ENCODE measurements around the gene ENPP7.
A peak's percentile ranks its signal among the peaks of the same experiment; 100 is the strongest.
"Not testable (repeated sequence)": the region's sequence is repeated elsewhere in the genome, so short reads cannot be mapped to it uniquely, and the experiment has no call there.

The ENPP7 gene

GRCh38 chr17:79749958-79750357 lies 19.2 kb downstream of the ENPP7 start:
- DNase-seq: no peak

DNA sequence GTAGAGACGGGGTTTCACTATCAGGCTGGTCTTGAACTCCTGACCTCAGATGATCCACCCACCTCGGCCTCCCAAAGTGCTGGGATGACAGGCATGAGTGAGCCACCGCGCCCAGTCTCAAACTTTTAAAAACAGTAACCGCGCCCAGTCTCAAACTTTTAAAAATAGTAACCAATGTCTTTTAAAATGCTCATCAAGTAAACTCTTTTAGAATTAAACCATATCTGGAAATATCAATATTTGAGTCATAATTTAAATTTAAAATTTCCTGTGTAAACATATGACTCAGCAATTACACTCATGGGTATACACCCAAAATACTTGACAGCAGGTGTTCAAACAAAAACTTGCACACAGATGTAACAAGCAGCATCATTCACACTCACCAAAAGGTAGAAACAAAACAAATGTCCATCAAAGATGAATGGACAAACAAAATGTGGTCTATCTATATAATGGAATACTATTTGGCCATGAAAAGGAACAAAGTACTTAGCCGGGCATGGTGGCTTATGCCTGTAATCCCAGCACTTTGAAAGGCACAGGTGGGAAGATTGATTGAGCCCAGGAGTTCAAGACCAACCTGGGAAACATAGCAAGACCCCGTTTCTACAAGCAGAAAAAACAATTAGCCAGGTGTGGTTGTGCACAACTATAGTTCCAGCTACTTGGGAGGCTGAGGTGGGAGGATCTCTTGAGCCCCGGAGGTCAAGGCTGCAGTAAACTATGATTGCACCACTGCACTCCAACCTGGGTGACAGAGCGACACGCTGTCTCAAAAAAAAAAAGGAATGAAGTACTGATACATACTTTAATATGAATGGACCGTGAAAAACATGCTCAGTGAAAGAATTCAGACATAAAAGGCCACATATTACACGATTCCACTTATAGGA lies 20.2 kb downstream of the ENPP7 start:
- no peak for DNase-seq

DNA sequence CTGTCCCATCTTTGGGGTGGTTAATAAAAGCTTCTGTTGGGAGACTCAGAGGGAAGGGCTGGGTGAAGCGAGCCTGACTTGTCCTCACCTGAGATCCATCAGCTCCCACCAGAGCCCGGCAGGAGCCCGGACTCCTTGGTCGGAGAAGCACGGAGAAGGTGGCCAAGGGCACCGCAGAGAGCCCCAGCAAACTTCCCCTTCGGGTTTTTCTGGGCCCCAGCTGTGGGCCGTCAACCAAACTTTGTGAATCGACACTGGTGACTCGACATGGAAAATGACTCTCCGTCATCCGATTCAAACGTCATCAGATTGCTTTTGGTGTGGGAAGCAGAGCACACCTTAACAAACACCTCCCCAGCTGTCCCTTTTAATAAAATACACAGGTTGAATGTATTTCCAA lies 21.4 kb downstream of the ENPP7 start:
- no peak for DNase-seq

GRCh38 chr17:79754370-79754769 lies 23.6 kb downstream of the ENPP7 start:
- DNase-seq: no peak

- not testable (repeated sequence) for DNase-seq
Measured at GRCh38 chr17:79754903-79755302, 24.2 kb downstream of the ENPP7 start.

- no peak for DNase-seq
Measured at GRCh38 chr17:79755591-79755990, 24.8 kb downstream of the ENPP7 start.

DNA sequence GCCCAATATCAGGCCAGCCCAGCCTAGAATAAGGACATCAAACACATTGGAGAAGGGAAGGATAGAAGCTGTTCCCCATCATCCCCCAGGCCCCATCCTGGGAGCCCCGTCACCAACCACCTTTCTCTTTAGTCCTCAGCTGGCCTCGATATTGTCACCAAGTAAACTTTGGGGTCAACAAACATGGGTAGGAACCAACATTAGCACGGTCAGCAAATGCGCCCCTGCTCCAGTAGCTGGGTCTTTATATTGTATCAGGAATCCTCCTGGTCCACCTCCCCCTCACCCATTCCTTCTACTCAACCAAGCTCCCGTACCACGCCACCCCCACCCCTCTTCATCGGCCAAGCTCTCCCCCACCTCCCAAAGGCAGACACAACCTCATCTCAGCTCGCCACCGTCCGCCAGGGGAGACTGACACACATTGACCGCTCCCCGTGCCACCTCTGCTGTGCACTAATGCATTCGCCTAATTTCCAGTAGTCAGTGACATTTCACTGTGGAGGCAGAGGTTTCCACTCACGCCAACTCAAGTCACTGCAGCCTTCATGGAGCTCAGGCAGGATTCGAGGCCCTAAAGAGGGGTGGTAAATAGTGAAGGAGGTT lies 26.5 kb downstream of the ENPP7 start:
- no peak for DNase-seq

DNA sequence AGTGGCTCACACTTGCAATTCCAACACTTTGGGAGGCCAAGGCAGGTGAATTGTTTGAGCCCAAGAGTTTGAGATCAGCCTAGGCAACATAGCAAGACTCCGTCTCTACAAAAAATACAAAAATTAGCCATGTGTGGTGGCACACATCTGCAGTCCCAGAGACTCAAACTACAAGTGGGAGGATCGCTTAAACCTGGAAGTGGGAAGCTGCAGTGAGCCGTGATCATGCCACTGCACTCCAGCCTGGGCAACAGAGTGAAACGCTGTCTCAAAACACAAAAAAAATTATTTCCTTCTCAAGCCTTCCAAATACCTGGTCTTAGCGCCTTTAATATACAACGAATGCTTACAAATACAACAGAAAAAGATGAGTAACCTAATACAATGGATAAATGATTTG lies 27.5 kb downstream of the ENPP7 start:
- no peak for DNase-seq

DNA sequence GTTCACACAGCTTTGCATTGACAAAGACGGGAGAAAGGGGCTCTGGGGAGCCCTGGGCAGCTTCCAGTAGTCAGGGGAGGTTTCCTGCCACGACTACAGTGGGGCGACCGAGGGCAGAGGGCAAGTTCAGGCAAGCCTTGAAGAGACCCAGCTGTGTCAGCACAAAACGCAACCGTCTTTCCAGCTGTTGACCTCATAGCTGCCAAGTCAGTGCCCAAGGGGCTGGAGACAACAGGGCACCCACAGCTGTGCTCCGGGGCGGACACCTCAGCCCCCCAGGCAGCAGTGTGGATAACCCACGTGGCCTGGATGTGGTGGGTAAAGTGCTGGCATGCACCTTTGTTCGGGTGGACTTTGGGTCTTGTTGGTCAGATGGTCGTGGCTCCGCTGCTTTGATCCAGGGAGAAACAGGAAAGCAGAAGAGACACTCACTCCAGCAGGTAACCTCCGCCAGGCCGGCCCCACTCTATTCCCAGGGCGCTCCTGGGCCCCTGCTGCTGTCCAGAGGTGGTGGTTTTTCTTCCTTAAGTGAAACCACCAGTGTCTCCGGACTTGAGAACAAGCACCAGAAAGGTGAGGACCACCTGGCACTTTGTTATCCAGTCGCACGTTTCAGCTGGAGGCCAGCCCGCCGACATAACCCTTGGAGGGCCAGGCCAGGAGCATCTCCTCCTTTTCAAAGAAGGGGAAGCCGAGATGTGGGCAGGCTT lies 29.6 kb downstream of the ENPP7 start:
- no peak for DNase-seq

DNA sequence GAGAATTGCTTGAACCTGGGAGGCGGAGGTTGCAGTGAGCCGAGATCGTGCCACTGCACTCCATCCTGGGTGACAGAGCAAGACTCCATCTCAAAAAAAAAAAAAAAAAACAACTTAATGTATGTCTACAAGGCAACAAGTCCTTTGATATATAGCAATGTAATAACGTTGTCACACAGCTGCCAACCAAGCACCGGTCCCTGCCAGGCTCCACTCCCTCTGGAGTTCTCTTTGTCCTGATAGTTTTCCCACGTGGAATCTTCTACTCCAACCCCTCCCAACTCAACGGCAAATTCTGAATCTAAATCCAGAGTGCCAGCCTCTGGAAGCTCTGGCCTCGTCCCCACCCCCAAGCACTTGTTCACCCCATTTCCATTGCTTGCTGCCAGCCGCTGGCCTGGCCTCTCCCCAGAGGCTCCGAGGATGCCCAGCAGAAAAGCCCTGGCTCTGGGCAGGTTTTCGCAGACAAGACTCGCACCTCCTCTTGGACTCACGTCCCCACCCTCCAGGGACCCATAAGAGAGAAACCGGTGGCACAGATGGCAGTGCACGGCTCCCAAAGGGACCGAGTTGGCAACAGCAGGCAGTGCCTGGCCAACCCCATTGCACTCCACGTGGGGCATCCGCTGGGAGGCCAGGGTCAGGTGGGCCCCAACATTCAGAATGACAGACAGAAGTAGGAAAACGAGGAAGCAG lies 31.3 kb downstream of the ENPP7 start:
- DNase-seq: no peak

DNA sequence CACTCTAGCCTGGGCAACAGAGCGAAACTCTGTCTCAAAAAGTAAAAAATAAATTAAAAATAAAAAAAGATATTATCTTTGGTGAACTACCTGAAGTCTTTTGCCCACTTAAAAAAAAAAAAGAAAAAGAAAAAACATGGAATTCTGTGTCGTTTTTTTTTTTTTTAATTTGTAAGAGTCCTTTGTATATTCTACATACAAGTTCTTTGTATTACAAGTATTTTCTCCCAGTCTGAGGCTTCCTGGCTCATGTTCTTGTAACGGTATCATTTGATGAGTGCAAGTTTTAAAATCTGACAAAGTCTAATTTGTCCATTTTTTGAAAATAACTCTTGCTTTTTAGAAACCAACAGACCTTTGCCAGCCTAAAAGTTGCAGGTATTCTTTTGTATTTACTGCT lies 35.0 kb downstream of the ENPP7 start:
- DNase-seq: no peak

- no peak for DNase-seq
Measured at GRCh38 chr17:79769570-79770506, 39.1 kb downstream of the ENPP7 start.

DNA sequence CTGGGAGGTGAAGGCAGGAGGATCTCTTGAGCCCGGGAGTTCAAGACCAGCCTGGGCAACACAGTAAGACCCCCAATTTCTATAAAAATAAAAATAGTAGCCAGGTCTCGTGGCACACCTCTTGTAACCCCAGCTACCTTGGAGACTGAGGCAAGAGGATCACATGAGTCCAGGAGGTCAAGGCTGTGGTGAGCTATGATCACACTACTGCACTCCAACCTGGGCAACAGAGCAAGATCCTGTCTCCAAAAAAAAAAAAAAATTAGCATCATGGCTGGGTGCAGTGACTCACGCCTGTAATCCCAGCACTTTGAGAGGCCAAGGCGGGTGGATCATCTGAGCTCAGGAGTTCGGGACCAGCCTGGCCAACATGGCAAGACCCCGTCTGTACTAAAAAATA lies 40.5 kb downstream of the ENPP7 start:
- no peak for DNase-seq

DNA sequence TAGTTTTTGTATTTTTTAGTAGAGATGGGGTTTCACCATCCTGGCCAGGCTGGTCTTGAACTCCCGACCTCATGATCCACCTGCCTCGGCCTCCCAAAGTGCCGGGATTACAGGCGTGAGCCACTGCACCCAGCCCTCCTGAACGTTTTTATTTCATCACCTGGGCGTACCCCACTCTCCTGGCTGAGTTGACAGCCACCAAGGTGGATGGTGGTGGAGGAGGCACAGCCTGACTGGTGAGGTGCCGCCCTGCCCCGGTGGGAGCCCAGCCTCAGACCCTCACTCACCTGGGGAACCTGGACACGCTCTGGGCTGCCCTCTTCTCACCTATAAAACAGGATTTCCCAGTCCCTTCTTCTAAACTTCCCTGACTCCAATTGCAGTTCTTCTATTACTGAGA lies 42.0 kb downstream of the ENPP7 start:
- not testable (repeated sequence) for DNase-seq

DNA sequence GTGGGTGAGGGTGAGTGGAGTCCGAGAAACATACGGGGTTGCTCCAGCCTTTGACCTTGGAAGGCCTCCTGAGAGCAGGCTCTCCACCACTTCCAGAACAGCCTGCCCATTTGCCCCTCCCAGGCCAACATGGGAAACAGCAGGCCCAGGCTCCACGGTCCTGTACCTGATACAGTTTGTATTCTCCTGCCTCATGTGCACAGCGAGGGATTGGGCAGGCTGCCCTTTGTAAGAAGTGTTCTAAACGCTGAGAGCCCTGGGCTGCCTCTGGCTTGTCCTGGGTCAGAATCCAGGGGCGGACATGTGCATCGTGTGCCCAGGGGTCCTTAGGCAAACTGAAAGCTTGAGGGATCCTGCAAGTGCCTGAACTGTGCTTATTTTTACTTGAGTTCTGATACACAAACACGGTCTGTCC lies 43.8 kb downstream of the ENPP7 start:
- no peak for DNase-seq

GRCh38 chr17:79775632-79776031 lies 44.9 kb downstream of the ENPP7 start:
- no peak for DNase-seq

DNA sequence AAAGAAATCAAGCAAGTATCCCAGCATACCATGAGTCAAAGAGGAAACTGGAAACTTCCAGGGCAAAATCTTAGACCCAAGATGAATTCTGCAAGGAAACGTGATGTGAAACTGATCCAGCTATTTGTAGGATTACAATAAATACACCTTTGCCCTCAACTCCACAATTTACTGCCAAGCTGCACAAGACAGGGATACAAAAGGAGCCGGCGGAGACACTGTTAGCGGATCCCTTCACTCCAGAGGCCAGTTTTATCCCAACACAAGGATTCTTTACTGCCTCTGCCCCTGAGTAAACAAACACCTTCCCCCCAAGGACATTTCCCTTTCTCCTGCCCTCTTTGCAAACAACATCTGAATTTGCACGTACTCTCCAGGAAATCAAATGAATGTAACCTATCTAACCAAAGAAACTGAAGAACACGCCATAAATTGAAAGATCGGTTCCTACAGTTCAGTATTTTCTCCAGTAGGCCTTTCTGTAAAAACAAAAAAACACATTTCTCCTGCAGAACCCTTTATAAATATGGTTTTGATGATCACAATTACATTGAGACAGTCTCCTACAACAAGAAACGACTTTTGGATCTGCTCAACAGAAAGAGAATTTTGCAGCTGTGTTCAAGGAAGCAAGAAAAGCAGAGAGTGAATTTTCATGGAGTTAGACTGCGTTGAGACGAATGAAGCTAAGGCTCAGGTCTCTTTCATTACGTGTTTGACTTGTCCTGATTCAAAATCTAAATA lies 45.8 kb downstream of the ENPP7 start:
- no peak for DNase-seq

DNA sequence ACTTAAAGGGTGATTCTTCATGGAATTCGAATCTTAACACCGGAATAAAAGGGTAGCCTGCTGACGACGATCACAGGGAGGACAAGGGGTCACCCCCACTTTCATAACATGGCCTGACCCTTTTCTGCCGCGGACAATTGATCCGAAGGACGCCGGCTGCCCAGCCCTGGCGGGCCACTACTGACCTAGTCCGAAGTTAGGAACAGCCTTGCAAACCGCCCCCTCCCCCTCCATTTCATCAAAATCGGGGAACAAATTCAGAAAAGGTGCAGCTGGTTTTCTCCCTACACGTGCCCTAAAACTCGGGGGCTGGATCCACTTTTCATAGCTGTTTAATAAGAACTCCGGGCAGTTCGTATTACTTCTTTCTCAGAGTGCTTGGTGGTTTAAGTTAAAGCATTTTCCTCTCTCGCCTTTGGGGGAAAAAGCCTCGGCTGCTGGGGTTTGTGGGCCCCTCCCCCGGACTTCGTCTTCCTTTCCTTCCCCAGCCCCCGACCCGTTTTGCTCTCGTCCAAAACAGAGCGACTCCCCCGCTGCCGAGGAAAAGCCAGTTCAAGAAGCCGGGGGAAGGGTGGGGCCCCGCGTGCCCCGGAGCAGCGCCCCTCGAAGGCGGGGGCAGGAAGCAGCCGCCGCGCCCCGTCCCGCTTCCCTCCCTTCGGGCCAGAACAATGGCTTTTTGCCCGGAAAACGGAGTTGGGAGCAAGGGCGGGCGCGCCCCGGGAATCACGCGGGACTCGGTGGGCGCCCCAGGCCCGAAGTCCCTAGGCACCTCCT lies 46.6 kb downstream of the ENPP7 start:
- peak; percentile 39 for DNase-seq

DNA sequence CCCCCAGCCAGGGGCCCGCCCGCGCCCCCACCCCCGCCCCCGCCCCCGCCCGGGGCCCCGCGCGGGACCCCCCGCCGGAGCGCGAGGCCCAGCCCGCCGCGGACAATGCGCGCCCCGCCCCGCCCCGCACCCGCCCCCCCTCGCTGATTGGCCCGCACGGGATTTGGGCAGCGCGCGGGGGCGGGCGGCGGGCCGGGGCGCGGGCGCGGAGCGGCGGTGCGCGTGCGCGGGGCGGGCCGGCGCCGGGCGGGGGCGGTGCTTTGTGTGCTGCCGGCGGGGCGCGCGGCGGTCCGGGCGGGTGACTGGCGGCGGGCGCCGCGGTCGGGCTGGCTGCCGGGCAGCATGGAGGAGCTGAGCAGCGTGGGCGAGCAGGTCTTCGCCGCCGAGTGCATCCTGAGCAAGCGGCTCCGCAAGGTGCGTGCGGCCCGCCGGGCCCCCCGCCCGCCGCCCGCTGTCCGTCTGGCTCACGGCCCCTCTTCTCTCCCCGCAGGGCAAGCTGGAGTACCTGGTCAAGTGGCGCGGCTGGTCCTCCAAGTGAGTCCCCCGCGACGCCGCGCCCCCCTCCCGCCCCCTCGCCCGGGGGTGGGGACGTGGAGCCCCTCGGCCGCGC lies 47.3 kb downstream of the ENPP7 start, which contains the start of gene CBX2:
Gene CBX2, plus strand, starts transcription at position 255 of the 610 bp plus-strand sequence. Its CDS starts 88 bp downstream, at position 343.
- DNase-seq: peak; percentile 71

All from effector CD8-positive, alpha-beta T cell (primary cell).